ENCODE results near the gene VN1R2.
"Not testable (repeated sequence)": the region's sequence is repeated elsewhere in the genome, so short reads cannot be mapped to it uniquely, and the experiment has no call there.

The VN1R2 gene, protein sequence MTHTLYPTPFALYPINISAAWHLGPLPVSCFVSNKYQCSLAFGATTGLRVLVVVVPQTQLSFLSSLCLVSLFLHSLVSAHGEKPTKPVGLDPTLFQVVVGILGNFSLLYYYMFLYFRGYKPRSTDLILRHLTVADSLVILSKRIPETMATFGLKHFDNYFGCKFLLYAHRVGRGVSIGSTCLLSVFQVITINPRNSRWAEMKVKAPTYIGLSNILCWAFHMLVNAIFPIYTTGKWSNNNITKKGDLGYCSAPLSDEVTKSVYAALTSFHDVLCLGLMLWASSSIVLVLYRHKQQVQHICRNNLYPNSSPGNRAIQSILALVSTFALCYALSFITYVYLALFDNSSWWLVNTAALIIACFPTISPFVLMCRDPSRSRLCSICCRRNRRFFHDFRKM

DNA sequence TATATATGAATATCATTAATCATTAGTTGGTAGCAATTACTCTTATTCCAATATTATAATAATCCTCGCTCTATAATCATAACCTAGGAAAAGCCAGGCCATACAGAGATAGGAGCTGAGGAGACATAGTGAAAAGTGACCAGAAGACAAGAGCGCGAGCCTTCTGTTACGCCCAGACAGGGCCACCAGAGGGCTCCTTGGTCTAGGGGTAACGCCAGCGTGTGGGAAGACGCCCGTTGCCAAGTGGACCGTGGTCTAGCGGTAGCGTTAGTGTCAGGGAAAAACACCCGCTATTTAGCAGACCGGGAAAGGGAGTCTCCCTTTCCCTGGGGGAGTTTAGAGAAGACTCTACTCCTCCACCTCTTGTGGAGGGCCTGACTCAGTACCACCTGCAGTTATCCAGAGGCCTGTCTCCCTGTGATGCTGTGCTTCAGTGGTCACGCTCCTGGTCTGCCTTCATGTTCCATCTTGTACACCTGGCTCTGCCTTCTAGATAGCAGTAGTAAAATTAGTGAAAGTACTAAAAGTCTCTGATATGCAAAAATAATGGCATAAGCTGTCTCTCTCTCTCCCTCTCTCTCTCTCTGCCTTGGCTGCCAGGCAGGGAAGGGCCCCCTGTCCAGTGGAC is at the start of gene VN1R2:
Gene VN1R2 (plus strand): TSS at position 578 of the 628 bp plus-strand sequence. CDS start 84 bp downstream, outside the sequence.
- H3K27me3 Mint-ChIP-seq: peaks cover 10% of the 10 kb centered on the region
- peaks cover 24% of the 10 kb centered on the region for H3K9me3 Mint-ChIP-seq
- ATAC-seq, H3K36me3 Mint-ChIP-seq, H3K4me1 Mint-ChIP-seq, H3K4me3 Mint-ChIP-seq, H3K27ac Mint-ChIP-seq: not testable (repeated sequence)

DNA sequence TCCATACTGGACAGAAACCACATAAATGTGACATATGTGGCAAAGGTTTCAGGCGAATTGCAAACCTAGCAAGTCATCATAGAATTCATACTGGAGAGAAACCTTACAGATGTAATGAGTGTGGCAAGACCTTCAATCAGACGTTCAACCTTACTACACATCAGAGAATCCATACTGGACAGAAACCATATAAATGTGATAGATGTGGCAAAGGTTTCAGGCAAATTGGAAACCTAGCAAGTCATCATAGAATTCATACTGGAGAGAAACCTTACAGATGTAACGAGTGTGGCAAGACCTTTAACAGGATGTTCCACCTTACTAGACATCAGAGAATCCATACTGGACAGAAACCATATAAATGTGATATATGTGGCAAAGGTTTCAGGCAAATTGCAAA is 46.5 kb upstream of the VN1R2 start:
- ATAC-seq, H3K27ac Mint-ChIP-seq, H3K27me3 Mint-ChIP-seq, H3K4me3 Mint-ChIP-seq, H3K4me1 Mint-ChIP-seq: not testable (repeated sequence)
- Mint-ChIP-seq H3K36me3 (peaks cover 64% of the 10 kb centered on the region), H3K9me3 (peaks cover 36% of the 10 kb centered on the region)

DNA sequence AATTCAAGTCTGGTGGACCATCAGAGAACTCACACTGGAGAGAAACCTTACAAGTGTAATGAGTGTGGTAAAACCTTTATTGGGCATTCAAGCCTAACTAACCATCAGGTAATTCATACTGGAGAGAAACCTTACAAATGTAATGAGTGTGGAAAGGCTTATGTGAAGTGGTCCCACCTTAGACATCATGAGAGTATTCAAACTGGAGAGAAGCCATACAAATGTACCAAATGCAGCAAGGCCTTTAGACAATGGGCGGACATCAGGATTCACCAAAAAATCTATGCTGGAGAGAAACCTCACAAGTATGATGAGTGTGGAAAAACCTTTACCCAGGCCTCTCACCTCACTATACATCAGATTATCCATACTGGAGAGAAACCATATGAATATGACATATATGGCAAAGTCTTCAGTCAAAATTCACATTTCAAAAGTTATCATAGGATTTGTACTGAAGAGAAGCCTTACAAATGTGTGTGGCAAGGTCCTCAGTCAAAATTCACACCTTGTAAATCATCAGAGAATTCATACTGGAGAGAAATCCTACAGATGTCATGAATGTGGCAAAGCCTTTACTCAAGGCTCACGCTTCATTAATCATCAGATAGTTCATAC is 45.3 kb upstream of the VN1R2 start:
- no peaks in the 10 kb centered on the region for H3K4me1 Mint-ChIP-seq
- no peak for ATAC-seq
- H3K36me3 Mint-ChIP-seq: peaks cover 57% of the 10 kb centered on the region
- H3K9me3 Mint-ChIP-seq: peaks cover 31% of the 10 kb centered on the region
- H3K27ac Mint-ChIP-seq: no peak overlapping the region
- H3K4me3 Mint-ChIP-seq: no peak overlapping the region
- H3K27me3 Mint-ChIP-seq: no peaks in the 10 kb centered on the region

DNA sequence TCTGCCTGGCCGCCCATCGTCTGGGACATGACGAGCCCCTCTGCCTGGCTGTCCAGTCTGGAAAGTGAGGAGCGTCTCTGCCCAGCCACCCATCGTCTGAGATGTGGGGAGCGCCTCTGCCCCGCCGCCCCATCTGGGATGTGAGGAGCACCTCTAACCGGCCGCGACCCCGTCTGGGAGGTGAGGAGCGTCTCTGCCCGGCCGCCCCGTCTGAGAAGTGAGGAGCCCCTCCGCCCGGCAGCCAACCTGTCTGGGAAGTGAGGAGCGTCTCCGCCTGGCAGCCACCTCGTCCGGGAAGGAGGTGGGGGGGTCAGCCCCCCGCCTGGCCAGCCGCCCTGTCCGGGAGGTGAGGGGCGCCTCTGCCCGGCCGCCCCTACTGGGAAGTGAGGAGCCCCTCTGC is 35.4 kb upstream of the VN1R2 start:
- H3K4me1 Mint-ChIP-seq: not testable (repeated sequence)
- peaks cover 16% of the 10 kb centered on the region for H3K36me3 Mint-ChIP-seq
- peaks cover 31% of the 10 kb centered on the region for H3K9me3 Mint-ChIP-seq

DNA sequence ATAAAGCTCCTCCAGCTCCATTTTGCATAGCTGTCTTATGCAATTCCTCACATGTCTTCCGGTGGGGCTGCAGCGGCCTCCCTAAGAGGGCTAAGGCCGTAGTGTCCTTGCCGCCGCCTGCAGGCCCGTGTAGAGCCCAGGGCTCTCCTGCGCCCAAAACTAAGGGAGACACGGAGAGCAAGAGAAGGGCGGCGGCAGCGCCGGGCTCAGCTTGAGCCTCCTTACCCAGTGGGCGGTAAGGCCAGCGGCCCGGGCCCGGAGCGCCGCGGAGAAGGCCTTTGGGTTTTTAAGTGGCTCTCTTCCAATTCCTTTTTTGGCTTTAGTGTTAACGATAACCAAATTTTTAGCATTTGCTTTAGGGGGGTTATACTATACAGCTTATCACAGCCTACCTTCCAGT is 33.5 kb upstream of the VN1R2 start:
- ATAC-seq: no peak
- Mint-ChIP-seq H3K9me3 (peaks cover 27% of the 10 kb centered on the region), H3K36me3 (peaks cover 20% of the 10 kb centered on the region), H3K27ac (no peak overlapping the region), H3K4me1 (no peaks in the 10 kb centered on the region), H3K4me3 (no peak overlapping the region), H3K27me3 (no peaks in the 10 kb centered on the region)

More for the DNA sequence above, 35.4 kb upstream of the VN1R2 start:
- H3K4me3 Mint-ChIP-seq, ATAC-seq, H3K27me3 Mint-ChIP-seq, H3K27ac Mint-ChIP-seq: not testable (repeated sequence)

DNA sequence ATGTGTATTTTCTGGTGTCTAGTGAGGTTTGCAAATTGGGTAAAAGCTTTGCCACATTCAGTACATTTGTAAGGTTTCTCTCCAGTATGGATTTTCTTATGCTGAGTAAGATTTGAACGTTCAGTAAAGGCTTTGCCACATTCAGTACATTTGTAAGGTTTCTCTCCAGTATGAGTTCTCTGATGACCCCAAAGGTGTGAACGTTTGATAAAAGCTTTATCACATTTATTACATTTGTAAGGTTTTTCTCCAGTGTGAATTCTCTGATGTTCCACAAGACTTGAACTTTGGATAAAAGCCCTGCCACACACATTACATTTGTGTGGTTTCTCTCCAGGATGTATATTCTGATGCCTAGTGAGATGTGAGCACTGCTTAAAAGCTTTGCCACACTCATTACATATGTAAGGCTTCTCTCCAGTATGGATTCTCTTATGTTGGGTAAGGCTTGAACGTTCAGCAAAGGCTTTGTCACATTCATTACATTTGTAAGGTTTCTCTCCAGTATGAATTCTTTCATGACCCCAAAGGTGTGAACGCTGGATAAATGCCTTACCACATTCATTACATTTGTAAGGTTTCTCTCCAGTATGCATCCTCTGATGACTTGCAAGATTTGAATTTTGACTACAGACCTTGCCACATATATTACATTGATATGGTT is 20.8 kb upstream of the VN1R2 start:
- peaks cover 46% of the 10 kb centered on the region for H3K9me3 Mint-ChIP-seq

DNA sequence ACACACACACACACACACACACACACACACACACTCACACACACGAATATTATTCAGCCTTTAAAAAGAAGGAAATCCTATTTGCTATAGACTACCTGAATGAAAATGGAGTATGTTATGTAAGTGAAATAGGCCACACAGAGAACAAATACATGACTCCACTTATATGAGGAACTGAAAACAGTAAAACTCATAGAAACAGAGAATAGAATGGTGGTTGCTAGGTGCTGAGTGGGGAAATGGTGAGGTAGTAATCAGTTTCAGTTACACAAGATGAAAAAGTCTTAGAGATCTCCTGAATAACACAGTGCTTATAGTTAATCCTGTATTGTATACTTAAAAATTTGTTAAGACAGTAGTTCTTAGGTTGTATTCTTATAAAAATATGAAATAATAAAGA is 11.6 kb upstream of the VN1R2 start:
- Mint-ChIP-seq H3K4me1 (no peaks in the 10 kb centered on the region), H3K36me3 (peaks cover 78% of the 10 kb centered on the region), H3K27me3 (no peaks in the 10 kb centered on the region), H3K4me3 (no peak overlapping the region), H3K27ac (no peak overlapping the region), H3K9me3 (peaks cover 33% of the 10 kb centered on the region)
- peak; percentile 78 for ATAC-seq

More for the DNA sequence above, 20.8 kb upstream of the VN1R2 start:
- no peak for ATAC-seq
- H3K36me3 Mint-ChIP-seq: peaks cover 56% of the 10 kb centered on the region
- H3K4me3 Mint-ChIP-seq: no peak overlapping the region
- no peak overlapping the region for H3K27ac Mint-ChIP-seq
- H3K27me3 Mint-ChIP-seq: no peaks in the 10 kb centered on the region
- H3K4me1 Mint-ChIP-seq: no peaks in the 10 kb centered on the region

DNA sequence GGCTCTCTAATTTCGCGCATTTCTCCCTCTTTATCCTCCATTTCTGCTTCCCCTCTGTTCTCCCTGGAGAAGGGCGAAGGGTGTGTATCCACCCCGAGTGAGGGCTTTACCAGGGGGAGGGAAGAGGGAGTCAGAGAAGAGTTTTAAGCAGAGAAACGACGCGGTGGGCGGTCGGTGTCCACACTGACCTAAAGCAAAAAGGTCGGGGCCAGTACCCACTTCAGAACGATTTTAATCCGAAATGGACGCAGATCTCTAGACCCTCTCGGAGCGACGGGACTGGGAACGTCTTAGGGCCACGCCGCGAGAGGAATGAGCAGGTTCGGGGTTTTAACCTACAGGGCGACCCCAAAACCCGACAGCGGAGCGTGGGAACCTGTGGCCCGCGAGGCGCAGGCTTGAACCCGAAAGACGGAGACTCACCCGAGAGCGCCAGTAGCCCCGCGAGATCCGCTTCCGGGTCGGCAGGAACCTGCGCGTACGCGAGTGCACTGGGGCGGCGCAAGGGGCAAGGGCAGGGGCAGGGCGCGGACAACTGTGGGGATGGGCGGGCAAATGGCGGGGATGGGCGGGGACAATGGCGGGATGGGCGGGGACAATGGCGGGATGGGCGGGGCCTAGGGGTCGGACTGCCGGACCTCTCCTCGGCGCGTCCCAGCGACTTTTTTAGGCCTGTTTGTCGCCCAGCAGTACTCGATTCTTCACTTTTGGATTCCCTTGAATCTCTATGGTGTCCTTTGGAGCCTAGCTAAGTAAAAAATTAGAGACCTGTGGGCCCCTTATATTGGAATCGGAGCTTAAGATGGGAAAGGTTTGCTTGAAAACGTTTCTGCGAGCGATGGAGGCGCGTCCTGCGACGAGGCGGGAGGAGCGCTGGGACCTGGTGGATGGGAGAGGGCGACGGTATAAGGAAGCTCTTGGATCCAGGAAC is 3.4 kb upstream of the VN1R2 start, which contains the start of gene ZNF677:
Gene ZNF677 (minus strand): TSS at position 463 of the 931 bp plus-strand sequence. CDS start 3,323 bp downstream, outside the sequence.
- peaks cover 10% of the 10 kb centered on the region for H3K27me3 Mint-ChIP-seq
- H3K4me3 Mint-ChIP-seq: peak within 1 kb of the TSS; percentile 76
- peak; percentile 98 for ATAC-seq
- H3K9me3 Mint-ChIP-seq: peaks cover 32% of the 10 kb centered on the region
- H3K36me3 Mint-ChIP-seq: peaks cover 35% of the 10 kb centered on the region
- peaks cover 7% of the 10 kb centered on the region for H3K4me1 Mint-ChIP-seq
- H3K27ac Mint-ChIP-seq: peak within 1 kb of the TSS; percentile 24

DNA sequence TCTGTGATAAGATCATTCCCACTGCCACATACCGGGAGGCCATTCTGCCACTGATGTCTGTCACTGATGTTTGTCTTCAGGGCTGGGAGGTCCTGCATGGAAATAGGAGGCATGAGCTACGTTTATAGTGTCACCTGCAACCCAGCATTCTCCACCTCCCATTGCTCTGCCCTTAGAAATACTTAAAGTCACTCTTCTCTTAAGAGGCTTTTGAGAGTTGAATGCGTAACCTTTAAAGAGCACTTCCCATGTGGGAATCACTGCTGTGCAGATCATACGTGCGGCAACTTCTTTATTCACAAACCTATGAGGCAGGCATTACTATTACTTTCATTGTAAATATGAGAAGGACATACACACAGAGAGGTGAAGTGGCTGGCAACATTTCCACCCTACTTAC is 9.5 kb downstream of the VN1R2 start, which contains the start of gene VN1R4:
Gene VN1R4 (minus strand): TSS at position 101 of the 400 bp plus-strand sequence. CDS start 58 bp downstream, at position 43.
- not testable (repeated sequence) for H3K27me3 Mint-ChIP-seq, H3K4me1 Mint-ChIP-seq, H3K36me3 Mint-ChIP-seq, ATAC-seq, H3K4me3 Mint-ChIP-seq, H3K27ac Mint-ChIP-seq
- peaks cover 16% of the 10 kb centered on the region for H3K9me3 Mint-ChIP-seq

DNA sequence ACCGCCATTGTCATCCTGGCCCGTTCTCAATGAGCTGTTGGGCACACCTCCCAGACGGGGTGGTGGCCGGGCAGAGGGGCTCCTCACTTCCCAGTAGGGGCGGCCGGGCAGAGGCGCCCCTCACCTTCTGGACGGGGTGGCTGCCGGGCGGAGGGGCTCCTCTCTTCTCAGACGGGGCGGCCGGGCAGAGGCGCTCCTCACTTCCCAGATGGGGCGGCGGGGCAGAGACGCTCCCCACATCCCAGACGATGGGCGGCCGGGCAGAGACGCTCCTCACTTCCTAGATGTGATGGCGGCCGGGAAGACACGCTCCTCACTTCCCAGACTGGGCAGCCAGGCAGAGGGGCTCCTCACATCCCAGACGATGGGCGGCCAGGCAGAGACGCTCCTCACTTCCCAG is 11.8 kb downstream of the VN1R2 start:
- not testable (repeated sequence) for H3K4me3 Mint-ChIP-seq, H3K4me1 Mint-ChIP-seq, ATAC-seq, H3K27ac Mint-ChIP-seq, H3K27me3 Mint-ChIP-seq, H3K36me3 Mint-ChIP-seq
- H3K9me3 Mint-ChIP-seq: peaks cover 16% of the 10 kb centered on the region

DNA sequence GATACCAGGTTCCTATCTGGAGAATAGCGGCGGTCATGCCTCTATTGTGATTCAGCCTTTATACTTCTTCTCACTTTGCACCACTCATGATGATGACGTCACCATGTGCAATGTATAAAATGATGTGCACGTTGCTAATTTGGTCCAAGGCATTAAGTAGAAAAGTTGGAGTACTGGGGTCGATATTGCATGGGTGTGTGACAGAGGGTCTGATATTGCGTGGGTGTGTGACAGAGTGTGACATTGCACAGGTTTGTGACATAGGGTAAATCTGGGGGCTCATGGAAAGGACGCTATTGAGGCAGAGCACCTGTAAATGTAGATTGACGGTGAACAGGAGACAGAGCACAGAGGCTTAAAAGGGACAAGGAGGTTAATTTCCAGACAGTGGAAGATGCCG is 14.0 kb downstream of the VN1R2 start:
- Mint-ChIP-seq H3K27ac (no peak overlapping the region), H3K36me3 (no peaks in the 10 kb centered on the region), H3K4me3 (no peak overlapping the region), H3K4me1 (no peaks in the 10 kb centered on the region), H3K9me3 (peaks cover 17% of the 10 kb centered on the region), H3K27me3 (no peaks in the 10 kb centered on the region)
- no peak for ATAC-seq

DNA sequence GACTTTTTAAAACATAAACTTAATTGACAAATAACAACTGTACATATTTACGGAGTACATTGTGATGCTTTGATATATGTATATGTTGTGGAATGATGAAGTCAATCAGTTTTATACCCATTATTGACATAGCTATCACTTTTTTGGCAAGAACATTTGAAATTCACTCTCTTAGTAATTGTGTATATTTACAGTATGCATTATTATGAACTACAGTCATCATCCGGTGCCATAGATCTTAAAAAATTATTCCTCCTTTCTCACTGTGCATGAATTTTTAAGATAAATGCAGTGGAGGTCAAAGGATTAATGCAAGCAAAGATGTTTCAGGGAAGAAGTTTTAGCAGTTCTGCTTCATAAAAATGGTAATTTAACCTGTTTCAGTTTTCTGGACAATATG is 17.4 kb downstream of the VN1R2 start:
- Mint-ChIP-seq H3K27me3 (no peaks in the 10 kb centered on the region), H3K36me3 (no peaks in the 10 kb centered on the region), H3K4me1 (no peaks in the 10 kb centered on the region), H3K4me3 (no peak overlapping the region), H3K9me3 (peaks cover 22% of the 10 kb centered on the region), H3K27ac (no peak overlapping the region)
- no peak for ATAC-seq

DNA sequence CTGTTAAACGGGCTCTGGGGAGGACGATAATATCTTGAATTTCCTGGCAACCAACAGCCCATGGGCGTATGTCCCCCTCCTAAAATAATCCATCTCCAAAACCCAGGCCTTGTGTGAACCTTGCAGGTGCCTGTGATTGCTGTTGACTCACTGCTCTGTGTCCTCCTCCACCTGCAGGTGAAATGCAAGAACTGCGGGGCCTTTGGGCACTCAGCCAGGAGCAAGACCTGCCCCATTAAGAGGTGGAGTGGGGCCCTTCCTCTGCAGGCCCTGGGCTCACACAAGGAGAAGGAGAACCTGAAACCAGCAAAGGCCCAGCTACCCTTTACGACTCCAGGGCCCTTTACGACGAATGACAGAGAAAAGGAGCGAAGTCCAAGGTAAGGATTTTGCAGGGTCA is 23.9 kb downstream of the VN1R2 start:
- not testable (repeated sequence) for ATAC-seq, H3K9me3 Mint-ChIP-seq, H3K27ac Mint-ChIP-seq, H3K4me3 Mint-ChIP-seq, H3K36me3 Mint-ChIP-seq, H3K27me3 Mint-ChIP-seq, H3K4me1 Mint-ChIP-seq

DNA sequence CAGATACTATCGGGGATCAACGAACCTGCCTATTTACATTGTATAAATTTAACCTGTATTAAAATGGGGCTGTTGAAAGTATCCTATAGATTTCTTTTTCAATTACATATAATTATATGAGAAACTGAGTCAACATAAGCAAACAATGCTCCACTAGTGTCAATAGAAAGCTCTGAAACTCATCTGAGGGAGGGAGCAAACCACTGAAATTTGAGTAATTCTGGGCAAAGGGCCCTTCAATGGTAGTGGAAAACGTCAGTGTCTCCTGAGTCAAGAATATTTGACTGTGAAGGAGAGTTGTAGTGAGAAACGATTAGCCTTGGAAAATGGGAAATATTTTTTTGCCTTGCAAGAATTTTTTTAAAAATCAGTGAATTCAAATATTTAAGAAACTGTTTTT is 27.0 kb downstream of the VN1R2 start:
- no peak overlapping the region for H3K4me3 Mint-ChIP-seq
- no peaks in the 10 kb centered on the region for H3K4me1 Mint-ChIP-seq
- H3K9me3 Mint-ChIP-seq: peaks cover 5% of the 10 kb centered on the region
- no peak overlapping the region for H3K27ac Mint-ChIP-seq
- H3K27me3 Mint-ChIP-seq: no peaks in the 10 kb centered on the region
- H3K36me3 Mint-ChIP-seq: no peaks in the 10 kb centered on the region
- ATAC-seq: no peak
